WTC11 (cell line): ENCODE measurements around the gene SLC38A3. TPM values are rescaled to one million over a fixed set of nuclear protein-coding genes. Genes with fewer than 3 reads are reported as not detected.

Experiments
- ATAC-seq: fragments of 200-7000 bp; cut with Tn5 transposase; 2 replicates; pipeline ENCODE4 v1.10.0; 2021; ENCODE audit warnings: mild to moderate bottlenecking, moderate library complexity
- CTCF ChIA-PET: fragments of 300-600 bp; sonication (Branson Sonifier 250); formaldehyde crosslinking; loops from one replicate; lab custom pipeline; 2021; ENCODE audit warnings: antibody characterized with exemption; lab: Charles Lee
- POLR2A ChIA-PET: fragments of 350-600 bp; sonication (Branson Sonifier 250); formaldehyde crosslinking; loops from one replicate; lab custom pipeline; 2021; ENCODE audit warnings: antibody characterized with exemption; lab: Charles Lee
- DNase-seq: peaks from one replicate; pipeline ENCODE4 v3.0.0; 2021; ENCODE audit warnings: low spot score
- H3K27ac Mint-ChIP-seq: 2 replicates; pipeline ENCODE4 v1.8.0; 2021; ENCODE audit warnings: mixed read lengths
- H3K27me3 Mint-ChIP-seq: 2 replicates; pipeline ENCODE4 v1.8.0; 2021; ENCODE audit warnings: low read depth, mild to moderate bottlenecking, moderate library complexity, mixed read lengths
- H3K36me3 Mint-ChIP-seq: 2 replicates; pipeline ENCODE4 v1.8.0; 2021; ENCODE audit warnings: mixed read lengths
- H3K4me1 Mint-ChIP-seq: 2 replicates; pipeline ENCODE4 v1.8.0; 2022; ENCODE audit warnings: mixed read lengths
- H3K4me3 Mint-ChIP-seq: 2 replicates; pipeline ENCODE4 v1.8.0; 2021; ENCODE audit warnings: mild to moderate bottlenecking, moderate library complexity, mixed read lengths
- H3K9me3 Mint-ChIP-seq: 2 replicates; pipeline ENCODE4 v1.8.0; 2021; ENCODE audit warnings: mixed read lengths
- CREB1 ChIP-seq: sonication (generic); formaldehyde crosslinking; IDR thresholded peaks from 2 replicates; pipeline ENCODE4 v1.8.0; 2023; ENCODE audit warnings: mild to moderate bottlenecking, missing genetic modification reagents
- FOXJ3 ChIP-seq: sonication (generic); formaldehyde crosslinking; IDR thresholded peaks from 2 replicates; pipeline ENCODE4 v1.9.0; 2021; ENCODE audit warnings: missing genetic modification reagents, mild to moderate bottlenecking, borderline replicate concordance
- FOXP1 ChIP-seq: sonication (generic); formaldehyde crosslinking; IDR thresholded peaks from 2 replicates; pipeline ENCODE4 v1.8.0; 2022; ENCODE audit warnings: missing genetic modification reagents, mild to moderate bottlenecking, moderate library complexity, borderline replicate concordance
- GTF2I ChIP-seq: fragments of 250-450 bp; sonication (Bioruptor Pico); conservative IDR thresholded peaks from 2 replicates; pipeline ENCODE4 v1.4.0; 2021; ENCODE audit warnings: mild to moderate bottlenecking
- NFATC4 ChIP-seq: fragments of 250-450 bp; sonication (Bioruptor Pico); IDR thresholded peaks from 2 replicates; pipeline ENCODE4 v1.9.0; 2021; ENCODE audit warnings: mild to moderate bottlenecking
- SMAD4 ChIP-seq: sonication (generic); formaldehyde crosslinking; IDR thresholded peaks from 2 replicates; pipeline ENCODE4 v1.8.0; 2022; ENCODE audit warnings: mild to moderate bottlenecking, missing genetic modification reagents
- TCF7 ChIP-seq: sonication (generic); formaldehyde crosslinking; IDR thresholded peaks from 2 replicates; pipeline ENCODE4 v1.8.0; 2022; ENCODE audit warnings: mild to moderate bottlenecking, low read depth, missing genetic modification reagents, moderate library complexity
- TP53 ChIP-seq: sonication (generic); formaldehyde crosslinking; IDR thresholded peaks from 2 replicates; pipeline ENCODE4 v1.8.1; 2023; ENCODE audit warnings: mild to moderate bottlenecking, missing genetic modification reagents
- ZBTB21 ChIP-seq: sonication (generic); formaldehyde crosslinking; IDR thresholded peaks from 2 replicates; pipeline ENCODE4 v1.8.1; 2023; ENCODE audit warnings: mild to moderate bottlenecking, missing genetic modification reagents, borderline replicate concordance
- ZNF138 ChIP-seq: sonication (generic); formaldehyde crosslinking; conservative IDR thresholded peaks from 2 replicates; pipeline ENCODE4 v1.8.1; 2022; ENCODE audit warnings: mild to moderate bottlenecking, moderate library complexity, missing genetic modification reagents
- total RNA-seq: library from RNA; stranded (reverse); gene quantifications from 3 replicates; pipeline ENCODE4 v1.2.3, GENCODE V29; 2021
- TF ChIP-seq, protein P1 (sequence below): fragments of 250-450 bp; sonication (Bioruptor Pico); IDR thresholded peaks from 2 replicates; pipeline ENCODE4 v1.9.0; 2021; ENCODE audit warnings: mild to moderate bottlenecking
- TF ChIP-seq, protein P2 (sequence below): fragments of 200-600 bp; IDR thresholded peaks from 2 replicates; pipeline ENCODE4 v1.8.0; 2022; ENCODE audit warnings: antibody characterized with exemption
- TF ChIP-seq, protein P3 (sequence below): sonication (generic); formaldehyde crosslinking; IDR thresholded peaks from 2 replicates; pipeline ENCODE4 v1.8.0; 2022; ENCODE audit warnings: missing genetic modification reagents
- TF ChIP-seq, protein P4 (sequence below): sonication (generic); formaldehyde crosslinking; IDR thresholded peaks from 2 replicates; pipeline ENCODE4 v1.8.0; 2022; ENCODE audit warnings: mild to moderate bottlenecking, missing genetic modification reagents
- TF ChIP-seq, protein P5 (sequence below): sonication (generic); formaldehyde crosslinking; IDR thresholded peaks from 2 replicates; pipeline ENCODE4 v1.8.0; 2022; ENCODE audit warnings: mild to moderate bottlenecking, missing genetic modification reagents
- TF ChIP-seq, protein P6 (sequence below): sonication (generic); formaldehyde crosslinking; IDR thresholded peaks from 2 replicates; pipeline ENCODE4 v1.8.1; 2023; ENCODE audit warnings: mild to moderate bottlenecking, missing genetic modification reagents

Gene SLC38A3
- total RNA-seq, 1 experiment from 2014 or later = 0.90 TPM

DNA sequence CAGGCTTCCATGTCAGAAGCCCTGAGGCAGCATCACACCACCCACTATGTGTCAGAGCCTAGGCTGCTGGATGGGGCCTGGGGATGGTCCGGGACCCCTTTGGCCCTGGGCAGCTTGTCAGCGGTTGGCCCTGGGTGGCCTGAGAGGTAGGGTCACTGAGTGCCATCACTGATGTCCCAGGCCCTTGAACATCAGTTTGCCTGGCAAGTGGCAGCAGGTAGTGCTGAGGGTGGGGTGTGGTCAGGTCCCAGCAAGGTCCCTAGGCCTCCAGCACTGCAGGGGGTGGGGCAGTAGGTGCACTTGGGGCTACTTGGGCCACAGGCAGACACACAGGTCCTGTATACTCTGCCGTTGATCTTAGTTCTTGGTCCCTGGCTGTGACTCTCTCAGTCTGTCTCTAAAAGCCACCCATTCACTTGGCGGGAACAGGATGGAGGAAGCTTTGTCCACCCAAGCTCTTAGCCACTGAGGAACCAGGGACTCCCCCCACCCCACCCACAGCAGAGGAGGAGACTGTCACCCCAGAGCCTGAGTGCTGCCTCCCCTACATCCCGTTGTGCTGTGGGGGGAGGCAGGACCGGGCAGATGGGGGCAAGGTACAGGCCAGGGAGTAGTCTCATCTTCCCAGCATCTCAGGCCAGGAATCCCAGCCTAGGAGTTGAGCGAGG lies 36.8 kb downstream of the SLC38A3 start (continued):
- TF ChIP-seq, protein P1, sequence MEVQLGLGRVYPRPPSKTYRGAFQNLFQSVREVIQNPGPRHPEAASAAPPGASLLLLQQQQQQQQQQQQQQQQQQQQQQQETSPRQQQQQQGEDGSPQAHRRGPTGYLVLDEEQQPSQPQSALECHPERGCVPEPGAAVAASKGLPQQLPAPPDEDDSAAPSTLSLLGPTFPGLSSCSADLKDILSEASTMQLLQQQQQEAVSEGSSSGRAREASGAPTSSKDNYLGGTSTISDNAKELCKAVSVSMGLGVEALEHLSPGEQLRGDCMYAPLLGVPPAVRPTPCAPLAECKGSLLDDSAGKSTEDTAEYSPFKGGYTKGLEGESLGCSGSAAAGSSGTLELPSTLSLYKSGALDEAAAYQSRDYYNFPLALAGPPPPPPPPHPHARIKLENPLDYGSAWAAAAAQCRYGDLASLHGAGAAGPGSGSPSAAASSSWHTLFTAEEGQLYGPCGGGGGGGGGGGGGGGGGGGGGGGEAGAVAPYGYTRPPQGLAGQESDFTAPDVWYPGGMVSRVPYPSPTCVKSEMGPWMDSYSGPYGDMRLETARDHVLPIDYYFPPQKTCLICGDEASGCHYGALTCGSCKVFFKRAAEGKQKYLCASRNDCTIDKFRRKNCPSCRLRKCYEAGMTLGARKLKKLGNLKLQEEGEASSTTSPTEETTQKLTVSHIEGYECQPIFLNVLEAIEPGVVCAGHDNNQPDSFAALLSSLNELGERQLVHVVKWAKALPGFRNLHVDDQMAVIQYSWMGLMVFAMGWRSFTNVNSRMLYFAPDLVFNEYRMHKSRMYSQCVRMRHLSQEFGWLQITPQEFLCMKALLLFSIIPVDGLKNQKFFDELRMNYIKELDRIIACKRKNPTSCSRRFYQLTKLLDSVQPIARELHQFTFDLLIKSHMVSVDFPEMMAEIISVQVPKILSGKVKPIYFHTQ = no peak
- TF ChIP-seq CREB1 (CRISPR knock-in tag) = no peak
- TF ChIP-seq, protein P2, sequence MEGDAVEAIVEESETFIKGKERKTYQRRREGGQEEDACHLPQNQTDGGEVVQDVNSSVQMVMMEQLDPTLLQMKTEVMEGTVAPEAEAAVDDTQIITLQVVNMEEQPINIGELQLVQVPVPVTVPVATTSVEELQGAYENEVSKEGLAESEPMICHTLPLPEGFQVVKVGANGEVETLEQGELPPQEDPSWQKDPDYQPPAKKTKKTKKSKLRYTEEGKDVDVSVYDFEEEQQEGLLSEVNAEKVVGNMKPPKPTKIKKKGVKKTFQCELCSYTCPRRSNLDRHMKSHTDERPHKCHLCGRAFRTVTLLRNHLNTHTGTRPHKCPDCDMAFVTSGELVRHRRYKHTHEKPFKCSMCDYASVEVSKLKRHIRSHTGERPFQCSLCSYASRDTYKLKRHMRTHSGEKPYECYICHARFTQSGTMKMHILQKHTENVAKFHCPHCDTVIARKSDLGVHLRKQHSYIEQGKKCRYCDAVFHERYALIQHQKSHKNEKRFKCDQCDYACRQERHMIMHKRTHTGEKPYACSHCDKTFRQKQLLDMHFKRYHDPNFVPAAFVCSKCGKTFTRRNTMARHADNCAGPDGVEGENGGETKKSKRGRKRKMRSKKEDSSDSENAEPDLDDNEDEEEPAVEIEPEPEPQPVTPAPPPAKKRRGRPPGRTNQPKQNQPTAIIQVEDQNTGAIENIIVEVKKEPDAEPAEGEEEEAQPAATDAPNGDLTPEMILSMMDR = no peak
- TF ChIP-seq, protein P3, sequence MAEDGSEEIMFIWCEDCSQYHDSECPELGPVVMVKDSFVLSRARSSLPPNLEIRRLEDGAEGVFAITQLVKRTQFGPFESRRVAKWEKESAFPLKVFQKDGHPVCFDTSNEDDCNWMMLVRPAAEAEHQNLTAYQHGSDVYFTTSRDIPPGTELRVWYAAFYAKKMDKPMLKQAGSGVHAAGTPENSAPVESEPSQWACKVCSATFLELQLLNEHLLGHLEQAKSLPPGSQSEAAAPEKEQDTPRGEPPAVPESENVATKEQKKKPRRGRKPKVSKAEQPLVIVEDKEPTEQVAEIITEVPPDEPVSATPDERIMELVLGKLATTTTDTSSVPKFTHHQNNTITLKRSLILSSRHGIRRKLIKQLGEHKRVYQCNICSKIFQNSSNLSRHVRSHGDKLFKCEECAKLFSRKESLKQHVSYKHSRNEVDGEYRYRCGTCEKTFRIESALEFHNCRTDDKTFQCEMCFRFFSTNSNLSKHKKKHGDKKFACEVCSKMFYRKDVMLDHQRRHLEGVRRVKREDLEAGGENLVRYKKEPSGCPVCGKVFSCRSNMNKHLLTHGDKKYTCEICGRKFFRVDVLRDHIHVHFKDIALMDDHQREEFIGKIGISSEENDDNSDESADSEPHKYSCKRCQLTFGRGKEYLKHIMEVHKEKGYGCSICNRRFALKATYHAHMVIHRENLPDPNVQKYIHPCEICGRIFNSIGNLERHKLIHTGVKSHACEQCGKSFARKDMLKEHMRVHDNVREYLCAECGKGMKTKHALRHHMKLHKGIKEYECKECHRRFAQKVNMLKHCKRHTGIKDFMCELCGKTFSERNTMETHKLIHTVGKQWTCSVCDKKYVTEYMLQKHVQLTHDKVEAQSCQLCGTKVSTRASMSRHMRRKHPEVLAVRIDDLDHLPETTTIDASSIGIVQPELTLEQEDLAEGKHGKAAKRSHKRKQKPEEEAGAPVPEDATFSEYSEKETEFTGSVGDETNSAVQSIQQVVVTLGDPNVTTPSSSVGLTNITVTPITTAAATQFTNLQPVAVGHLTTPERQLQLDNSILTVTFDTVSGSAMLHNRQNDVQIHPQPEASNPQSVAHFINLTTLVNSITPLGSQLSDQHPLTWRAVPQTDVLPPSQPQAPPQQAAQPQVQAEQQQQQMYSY (CRISPR knock-in tag) = no peak

DNA sequence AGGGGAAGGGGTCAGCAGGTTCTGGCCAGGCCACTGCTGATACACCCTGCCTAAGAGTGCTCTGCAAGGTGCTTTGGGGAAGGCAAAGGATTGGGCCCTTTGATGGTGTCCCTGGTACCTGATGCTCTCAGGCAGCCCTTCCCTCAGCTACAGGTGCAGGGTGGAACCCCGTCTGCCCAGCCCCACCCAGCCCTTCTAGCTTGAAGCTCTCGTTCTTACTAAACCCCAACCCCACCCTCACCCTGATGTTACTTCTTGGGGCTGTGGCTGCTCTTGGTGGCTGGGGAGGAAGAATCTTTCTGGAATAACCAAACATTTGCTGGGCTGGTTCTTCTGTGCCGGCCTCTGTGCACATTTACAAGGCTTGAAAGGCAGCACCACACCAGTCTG lies 37.3 kb downstream of the SLC38A3 start:
- CTCF ChIA-PET = interaction anchor here (0.6 to 6.4 kb wide), 10 partner anchors 14 to 50 kb away, joined by 3 to 88 read pairs (median 10); no protein-coding TSS in a partner anchor
- no peak for ATAC-seq
- TF ChIP-seq, protein P4, sequence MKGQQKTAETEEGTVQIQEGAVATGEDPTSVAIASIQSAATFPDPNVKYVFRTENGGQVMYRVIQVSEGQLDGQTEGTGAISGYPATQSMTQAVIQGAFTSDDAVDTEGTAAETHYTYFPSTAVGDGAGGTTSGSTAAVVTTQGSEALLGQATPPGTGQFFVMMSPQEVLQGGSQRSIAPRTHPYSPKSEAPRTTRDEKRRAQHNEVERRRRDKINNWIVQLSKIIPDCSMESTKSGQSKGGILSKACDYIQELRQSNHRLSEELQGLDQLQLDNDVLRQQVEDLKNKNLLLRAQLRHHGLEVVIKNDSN (CRISPR knock-in tag) = no peak
- TF ChIP-seq, protein P5, sequence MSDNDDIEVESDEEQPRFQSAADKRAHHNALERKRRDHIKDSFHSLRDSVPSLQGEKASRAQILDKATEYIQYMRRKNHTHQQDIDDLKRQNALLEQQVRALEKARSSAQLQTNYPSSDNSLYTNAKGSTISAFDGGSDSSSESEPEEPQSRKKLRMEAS (CRISPR knock-in tag) = no peak
- TF ChIP-seq NFATC4 (CRISPR knock-in tag) = no peak
- no peak for TF ChIP-seq TCF7
- no peak for TF ChIP-seq FOXP1 (CRISPR knock-in tag)
- TF ChIP-seq, protein P6, sequence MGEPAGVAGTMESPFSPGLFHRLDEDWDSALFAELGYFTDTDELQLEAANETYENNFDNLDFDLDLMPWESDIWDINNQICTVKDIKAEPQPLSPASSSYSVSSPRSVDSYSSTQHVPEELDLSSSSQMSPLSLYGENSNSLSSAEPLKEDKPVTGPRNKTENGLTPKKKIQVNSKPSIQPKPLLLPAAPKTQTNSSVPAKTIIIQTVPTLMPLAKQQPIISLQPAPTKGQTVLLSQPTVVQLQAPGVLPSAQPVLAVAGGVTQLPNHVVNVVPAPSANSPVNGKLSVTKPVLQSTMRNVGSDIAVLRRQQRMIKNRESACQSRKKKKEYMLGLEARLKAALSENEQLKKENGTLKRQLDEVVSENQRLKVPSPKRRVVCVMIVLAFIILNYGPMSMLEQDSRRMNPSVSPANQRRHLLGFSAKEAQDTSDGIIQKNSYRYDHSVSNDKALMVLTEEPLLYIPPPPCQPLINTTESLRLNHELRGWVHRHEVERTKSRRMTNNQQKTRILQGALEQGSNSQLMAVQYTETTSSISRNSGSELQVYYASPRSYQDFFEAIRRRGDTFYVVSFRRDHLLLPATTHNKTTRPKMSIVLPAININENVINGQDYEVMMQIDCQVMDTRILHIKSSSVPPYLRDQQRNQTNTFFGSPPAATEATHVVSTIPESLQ (CRISPR knock-in tag) = no peak
- no peak for TF ChIP-seq FOXJ3 (CRISPR knock-in tag)
- no peak for TF ChIP-seq SMAD4 (CRISPR knock-in tag)
- TF ChIP-seq TP53 = no peak
- TF ChIP-seq ZBTB21 (CRISPR knock-in tag) = no peak
- no peak for TF ChIP-seq ZNF138 (CRISPR knock-in tag)
- TF ChIP-seq GTF2I (CRISPR knock-in tag) = no peak
- TF ChIP-seq, all 79 proteins: peak for 0
- peaks cover 90% of the 10 kb centered on the region for H3K4me1 Mint-ChIP-seq
- no peaks in the 10 kb centered on the region for H3K9me3 Mint-ChIP-seq
- peak overlapping the region; percentile 89 for H3K27ac Mint-ChIP-seq
- DNase-seq = no peak
- POLR2A ChIA-PET = interaction anchor here (1.9 kb wide), 1 partner anchor 25 kb away, joined by 6 read pairs; no protein-coding TSS in a partner anchor
- peak overlapping the region; percentile 69 for H3K4me3 Mint-ChIP-seq
- peaks cover 2% of the 10 kb centered on the region; the same call in 1 of the 2 replicates for H3K36me3 Mint-ChIP-seq
- H3K27me3 Mint-ChIP-seq = no peaks in the 10 kb centered on the region
